Thymus (tissue), 11 donors: ENCODE results near the gene COL23A1. TPM values are rescaled to one million over a fixed set of nuclear protein-coding genes. Genes with fewer than 3 reads are reported as not detected.

Source experiments
- DNase-seq, 9 donors: peaks; one replicate each; pipeline ENCODE4 v3.0.0-alpha.2; 2013; ENCODE audit warnings: low spot score in 9 of 9, low read depth in 6 of 9, missing footprints in 1 of 9
- H3K27ac ChIP-seq, 2 donors: one replicate each; pipeline ENCODE4 v1.5.1; 2013; ENCODE audit warnings: control low read depth in 1 of 2, low read depth in 1 of 2, low read length in 1 of 2, mild to moderate bottlenecking in 1 of 2, moderate library complexity in 1 of 2
- H3K27me3 ChIP-seq, 2 donors: one replicate each; pipeline ENCODE4 v1.5.1; 2013; ENCODE audit warnings: low read length in 1 of 2; ENCODE audit not compliant: control insufficient read depth in 2 of 2, insufficient read depth in 1 of 2
- H3K36me3 ChIP-seq, 2 donors: one replicate each; pipeline ENCODE4 v1.5.1; 2013; ENCODE audit warnings: low read length in 1 of 2, mild to moderate bottlenecking in 1 of 2, moderate library complexity in 1 of 2; ENCODE audit not compliant: control insufficient read depth in 2 of 2, insufficient read depth in 2 of 2
- H3K4me1 ChIP-seq, 2 donors: one replicate each; pipeline ENCODE4 v1.5.1; 2013; ENCODE audit warnings: low read length in 2 of 2; ENCODE audit not compliant: control insufficient read depth in 2 of 2, insufficient read depth in 2 of 2
- H3K4me3 ChIP-seq, 2 donors: one replicate each; pipeline ENCODE4 v1.5.1; 2013; ENCODE audit warnings: low read length in 2 of 2, control low read depth in 1 of 2, mild to moderate bottlenecking in 1 of 2
- H3K9me3 ChIP-seq, 2 donors: one replicate each; pipeline ENCODE4 v1.5.1; 2013; ENCODE audit warnings: low read length in 1 of 2, mild to moderate bottlenecking in 1 of 2; ENCODE audit not compliant: control insufficient read depth in 2 of 2, insufficient read depth in 1 of 2
- WGBS: extraction: QIAGEN DNeasy Blood & Tissue Kit; methylation state at CpG from one replicate; pipeline ENCODE4 v1.1.7; 2013; 5-methylcytosine and 5-hydroxymethylcytosine counted together
- polyA plus RNA-seq: library from polyadenylated mRNA; stranded (reverse); fragments of 200-250 nt; gene quantifications from one replicate; pipeline ENCODE4 v1.2.3, GENCODE V29; 2013
- total RNA-seq: library from RNA; stranded (reverse); fragments of 120-200 nt; gene quantifications from one replicate; pipeline ENCODE4 v1.2.4, GENCODE V29; 2013
- donor health status: healthy.

The COL23A1 gene
- total and polyA plus RNA-seq, 2 donors = 1.5 to 2.6 TPM

GRCh38 chr5:178407646-178408045 lies 182.5 kb downstream of the COL23A1 start:
- Histone ChIP-seq H3K27me3 (no peaks in the 10 kb centered on the region), H3K4me3 (no peak overlapping the region), H3K36me3 (peaks cover 3 to 4% of the 10 kb centered on the region in 2 donors), H3K27ac (no peak overlapping the region), H3K4me1 (peaks cover 4 to 20% of the 10 kb centered on the region in 2 donors), H3K9me3 (no peaks in the 10 kb centered on the region)
- no peak for DNase-seq
- WGBS = 96% methylated on average over 2 of the region's 2 CpGs

- no peak overlapping the region for H3K4me3 ChIP-seq
- no peak overlapping the region for H3K27ac ChIP-seq
- no peaks in the 10 kb centered on the region for H3K27me3 ChIP-seq
- no peaks in the 10 kb centered on the region for H3K9me3 ChIP-seq
- peaks cover 3 to 4% of the 10 kb centered on the region in 2 donors for H3K36me3 ChIP-seq
- no peak for DNase-seq
- H3K4me1 ChIP-seq = peaks cover 4 to 20% of the 10 kb centered on the region in 2 donors
- WGBS = 83% methylated on average over 8 of the region's 8 CpGs
Observed at GRCh38 chr5:178404987-178405386, 185.2 kb downstream of the COL23A1 start.

GRCh38 chr5:178403956-178404600 lies 186.1 kb downstream of the COL23A1 start:
- 96% methylated on average over 10 of the region's 10 CpGs for whole genome bisulfite sequencing
- no peaks in the 10 kb centered on the region for H3K27me3 ChIP-seq
- peak overlapping the region in 1 of 2 donors; percentile 28 for H3K27ac ChIP-seq
- peaks cover 8 to 28% of the 10 kb centered on the region in 2 donors for H3K4me1 ChIP-seq
- no peak overlapping the region for H3K4me3 ChIP-seq
- H3K36me3 ChIP-seq = peaks cover 3 to 4% of the 10 kb centered on the region in 2 donors
- DNase-seq = no peak
- H3K9me3 ChIP-seq = no peaks in the 10 kb centered on the region

GRCh38 chr5:178403351-178403750 lies 186.8 kb downstream of the COL23A1 start:
- no peaks in the 10 kb centered on the region for H3K9me3 ChIP-seq
- H3K4me3 ChIP-seq = no peak overlapping the region
- H3K27me3 ChIP-seq = no peaks in the 10 kb centered on the region
- 95% methylated on average over 8 of the region's 8 CpGs for WGBS
- DNase-seq = no peak
- peaks cover 8 to 36% of the 10 kb centered on the region in 2 donors for H3K4me1 ChIP-seq
- H3K36me3 ChIP-seq = peaks cover 3 to 4% of the 10 kb centered on the region in 2 donors
- peak overlapping the region in 1 of 2 donors; percentile 28 for H3K27ac ChIP-seq

- WGBS = 96% methylated on average over 12 of the region's 12 CpGs
- peak overlapping the region in 1 of 2 donors; percentile 87 for H3K27ac ChIP-seq
- H3K36me3 ChIP-seq = peaks cover 3 to 4% of the 10 kb centered on the region in 2 donors
- no peaks in the 10 kb centered on the region for H3K9me3 ChIP-seq
- no peak overlapping the region for H3K4me3 ChIP-seq
- DNase-seq = no peak
- no peaks in the 10 kb centered on the region for H3K27me3 ChIP-seq
- H3K4me1 ChIP-seq = peaks cover 14 to 50% of the 10 kb centered on the region in 2 donors
Observed at GRCh38 chr5:178399701-178400095, 190.5 kb downstream of the COL23A1 start.

- DNase-seq = peak in 1 of 9 donors; percentile 52
- H3K4me3 ChIP-seq = no peak overlapping the region
- H3K36me3 ChIP-seq = peaks cover 0 to 9% of the 10 kb centered on the region in 2 donors
- H3K27me3 ChIP-seq = no peaks in the 10 kb centered on the region
- H3K27ac ChIP-seq = peak overlapping the region; percentile 57 to 87
- WGBS = 74% methylated on average over 15 of the region's 15 CpGs
- no peaks in the 10 kb centered on the region for H3K9me3 ChIP-seq
- peaks cover 20 to 50% of the 10 kb centered on the region in 2 donors for H3K4me1 ChIP-seq
Observed at GRCh38 chr5:178398901-178399700, 191.1 kb downstream of the COL23A1 start.

- DNase-seq = peak in 6 of 9 donors; percentile 37 to 84 (median 58)
- H3K27ac ChIP-seq = peak overlapping the region; percentile 87 to 88
Observed at GRCh38 chr5:178396796-178397720, 193.1 kb downstream of the COL23A1 start.

GRCh38 chr5:178394074-178394473 lies 196.1 kb downstream of the COL23A1 start:
- peaks cover 30 to 71% of the 10 kb centered on the region in 2 donors for H3K4me1 ChIP-seq
- WGBS = 75% methylated on average over 3 of the region's 3 CpGs
- peak overlapping the region in 1 of 2 donors; percentile 65 for H3K27ac ChIP-seq
- peak in 3 of 9 donors; percentile 21 to 49 (median 22) for DNase-seq
- H3K4me3 ChIP-seq = no peak overlapping the region
- H3K27me3 ChIP-seq = no peaks in the 10 kb centered on the region
- H3K9me3 ChIP-seq = no peaks in the 10 kb centered on the region
- peaks cover 0 to 7% of the 10 kb centered on the region in 2 donors for H3K36me3 ChIP-seq

More at GRCh38 chr5:178396796-178397720, 193.1 kb downstream of the COL23A1 start:
- H3K4me3 ChIP-seq = no peak overlapping the region
- WGBS = 56% methylated on average over 32 of the region's 33 CpGs
- H3K36me3 ChIP-seq = peaks cover 0 to 7% of the 10 kb centered on the region in 2 donors
- no peaks in the 10 kb centered on the region for H3K9me3 ChIP-seq
- peaks cover 28 to 60% of the 10 kb centered on the region in 2 donors for H3K4me1 ChIP-seq
- no peaks in the 10 kb centered on the region for H3K27me3 ChIP-seq
